HG03139 (cell line): ENCODE results near the gene LAMA4.

ENCODE experiments used
- ATAC-seq: cut with Tn5 transposase; IDR thresholded peaks from one replicate; pipeline ENCODE4 v1.9.1; 2021; ENCODE audit not compliant: unreplicated experiment

Gene LAMA4

GRCh38 chr6:112274774-112275173, 20.4 kb upstream of the LAMA4 start:
- no peak for ATAC-seq

- ATAC-seq: no peak
Measured at GRCh38 chr6:112272799-112273198, 18.4 kb upstream of the LAMA4 start.

GRCh38 chr6:112270756-112271155, 16.4 kb upstream of the LAMA4 start:
- no peak for ATAC-seq

GRCh38 chr6:112269979-112270566, 15.7 kb upstream of the LAMA4 start:
- no peak for ATAC-seq

- no peak for ATAC-seq
Measured at GRCh38 chr6:112269114-112269513, 14.7 kb upstream of the LAMA4 start.

GRCh38 chr6:112268654-112269053, 14.3 kb upstream of the LAMA4 start:
- no peak for ATAC-seq

- ATAC-seq: no peak
Measured at GRCh38 chr6:112268019-112268418, 13.7 kb upstream of the LAMA4 start.

GRCh38 chr6:112266331-112266730, 12.0 kb upstream of the LAMA4 start:
- no peak for ATAC-seq

- ATAC-seq: no peak
Measured at GRCh38 chr6:112259337-112259675, 4.9 kb upstream of the LAMA4 start.

GRCh38 chr6:112258642-112259336, 4.4 kb upstream of the LAMA4 start:
- ATAC-seq: no peak

- ATAC-seq: no peak
Measured at GRCh38 chr6:112257178-112257855, 3.0 kb upstream of the LAMA4 start.

GRCh38 chr6:112254921-112255320, 554 bp upstream of the LAMA4 start:
- ATAC-seq: no peak

- ATAC-seq: no peak
Measured at GRCh38 chr6:112253498-112253840, 898 bp downstream of the LAMA4 start.

GRCh38 chr6:112252571-112253497, 1.5 kb downstream of the LAMA4 start:
- no peak for ATAC-seq

- ATAC-seq: no peak
Measured at GRCh38 chr6:112251171-112251875, 3.0 kb downstream of the LAMA4 start.

GRCh38 chr6:112249489-112249888, 4.9 kb downstream of the LAMA4 start:
- ATAC-seq: no peak

- ATAC-seq: no peak
Measured at GRCh38 chr6:112247275-112247674, 7.1 kb downstream of the LAMA4 start.

- no peak for ATAC-seq
Measured at GRCh38 chr6:112245511-112246203, 8.7 kb downstream of the LAMA4 start.

GRCh38 chr6:112243861-112244827, 10.2 kb downstream of the LAMA4 start:
- no peak for ATAC-seq
